GM18499 (cell line): ENCODE data around the gene SLC16A5.
"Not testable (repeated sequence)": the region's sequence is repeated elsewhere in the genome, so short reads cannot be mapped to it uniquely, and the experiment has no call there.

ENCODE experiments used
- ATAC-seq: cut with Tn5 transposase; IDR thresholded peaks from one replicate; pipeline ENCODE4 v1.9.1; 2021; ENCODE audit warnings: moderate number of reproducible peaks; ENCODE audit not compliant: insufficient read depth, unreplicated experiment

Gene SLC16A5

DNA sequence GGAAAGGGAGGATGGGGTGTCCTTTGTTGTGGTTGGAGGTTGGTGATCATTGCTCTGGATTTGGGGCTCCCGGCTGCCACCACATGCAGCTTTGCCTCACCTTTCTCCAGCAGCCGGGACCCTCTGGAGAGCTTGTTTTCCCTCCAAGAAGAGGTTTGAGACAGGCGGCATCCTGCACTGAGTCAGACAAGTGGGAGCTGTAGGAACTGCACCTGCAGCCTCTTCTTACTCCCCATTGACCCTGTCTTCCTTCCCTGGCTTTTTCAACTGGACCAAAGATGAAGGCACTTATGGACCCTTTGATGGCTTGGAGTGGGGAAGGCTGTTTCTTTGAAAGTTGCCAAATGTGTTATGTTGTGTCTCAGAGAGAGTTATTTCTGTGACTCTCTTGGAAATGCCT is 24.1 kb upstream of the SLC16A5 start:
- ATAC-seq = no peak

DNA sequence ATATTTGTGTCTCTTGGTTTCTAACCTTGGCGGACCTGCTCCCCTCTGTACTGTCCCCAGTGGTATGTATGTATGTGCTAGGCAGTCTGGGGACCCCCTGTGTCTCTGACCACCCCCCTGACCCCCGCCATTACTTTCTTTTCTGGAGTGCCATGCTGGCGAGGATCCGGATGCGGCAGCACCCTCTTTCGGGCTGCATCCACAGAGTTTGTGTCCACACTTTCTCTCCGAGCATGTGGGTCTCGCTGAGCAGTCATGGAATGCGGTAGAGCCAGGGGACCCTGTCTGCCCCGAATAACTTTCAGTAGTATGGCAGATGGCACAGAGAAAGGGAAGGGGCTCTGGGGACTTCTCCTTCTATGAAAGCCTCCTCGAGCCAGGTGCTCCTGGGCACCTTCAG is 23.7 kb upstream of the SLC16A5 start:
- no peak for ATAC-seq

DNA sequence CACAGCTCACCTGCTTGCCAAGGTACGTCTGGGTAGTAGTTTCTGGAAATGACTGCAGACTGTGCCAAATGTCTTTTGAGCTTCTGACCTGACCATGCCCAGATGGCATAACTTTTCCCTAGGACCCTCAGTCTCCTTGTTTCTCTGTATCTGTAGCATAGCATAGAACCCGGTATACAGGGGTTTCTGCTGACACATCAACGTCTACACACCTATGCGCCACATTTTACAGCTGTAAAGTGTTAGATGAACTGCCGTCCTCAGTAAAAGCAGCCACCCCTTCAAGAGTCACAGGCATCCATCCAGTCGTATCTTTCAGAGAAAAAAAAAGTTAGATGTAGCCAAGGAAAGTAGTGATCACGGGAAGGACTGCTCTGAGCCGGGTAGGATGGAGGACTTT is 23.3 kb upstream of the SLC16A5 start:
- ATAC-seq = no peak

DNA sequence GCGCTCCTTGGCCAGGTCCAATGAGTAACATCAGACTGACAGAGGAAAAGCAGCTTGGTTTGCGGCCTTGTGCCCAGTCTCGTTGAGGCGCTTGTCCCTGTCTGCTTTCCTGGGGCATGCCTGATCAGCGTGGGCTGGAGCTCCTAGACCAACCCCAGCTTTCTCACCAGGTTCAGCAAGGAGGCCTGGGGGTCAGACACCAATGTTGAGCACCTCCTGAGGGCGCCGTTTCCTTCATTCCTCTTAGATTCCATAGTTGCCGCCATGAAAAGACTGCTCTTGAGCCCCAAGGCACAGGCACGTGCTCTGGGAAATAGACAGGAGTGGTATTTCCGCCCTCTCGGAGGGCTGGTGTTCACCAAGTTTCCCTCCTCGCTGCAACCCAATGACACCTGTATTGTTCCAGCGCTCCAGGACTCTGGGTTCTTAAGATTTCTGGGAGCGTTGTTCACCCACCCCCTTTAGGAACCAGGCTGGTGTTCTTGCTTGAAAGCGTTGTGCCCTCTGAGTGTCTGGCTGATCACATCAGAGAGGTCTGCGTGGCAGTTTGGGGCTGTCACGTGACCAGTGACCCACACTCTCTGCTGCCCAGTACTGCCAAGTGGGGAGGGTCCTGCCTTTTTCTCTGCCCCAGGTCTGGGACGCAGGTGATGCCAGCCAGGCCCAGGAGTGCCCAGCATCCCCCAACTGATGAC is 22.7 kb upstream of the SLC16A5 start:
- no peak for ATAC-seq

DNA sequence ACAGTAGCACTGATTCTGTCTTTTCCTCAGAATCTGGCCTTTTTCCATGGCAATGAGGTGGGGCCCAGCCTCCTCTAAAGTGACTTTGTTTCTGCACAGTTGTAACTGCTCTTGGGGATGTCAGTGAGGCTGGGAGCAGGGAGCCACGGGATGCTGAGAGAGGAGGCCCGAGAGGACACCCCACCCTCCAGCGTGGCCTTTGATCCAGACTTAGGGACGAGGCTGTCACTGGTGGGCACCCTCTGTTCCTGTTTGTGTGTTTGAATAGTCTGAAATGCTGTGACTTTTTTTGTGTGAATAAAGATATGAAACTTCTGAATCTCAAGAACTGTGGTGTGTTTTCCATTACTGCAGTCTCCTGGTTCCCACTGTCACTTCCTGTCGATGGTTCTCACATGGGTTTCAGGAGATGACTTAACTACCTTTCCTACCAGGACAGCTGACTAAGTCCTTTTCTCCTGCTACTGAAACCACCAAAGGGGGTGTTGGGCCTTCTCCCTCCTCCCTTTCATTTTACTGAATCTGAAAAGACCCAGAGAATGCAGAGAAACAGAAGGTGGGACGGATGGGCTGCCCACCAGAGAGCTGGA is 22.1 kb upstream of the SLC16A5 start:
- no peak for ATAC-seq

DNA sequence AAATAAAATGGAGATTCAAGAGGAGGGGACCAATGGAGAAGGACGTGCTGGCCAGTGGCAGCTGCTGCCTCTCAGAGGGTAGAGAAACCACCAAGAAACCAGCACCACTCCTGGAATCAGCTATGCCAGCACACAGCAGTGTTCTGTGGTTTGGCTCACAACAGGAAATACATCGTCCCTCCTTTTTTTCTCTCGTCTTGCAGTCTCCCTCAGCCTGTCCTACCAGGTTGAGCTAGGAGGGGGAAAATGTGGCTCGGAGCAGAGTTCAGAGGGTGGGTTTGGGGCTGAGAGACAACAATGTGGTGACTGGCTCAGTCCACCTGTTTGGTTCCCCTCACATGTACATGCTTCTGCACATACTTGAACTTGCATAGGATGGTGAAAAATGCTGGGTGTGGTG is 19.9 kb upstream of the SLC16A5 start:
- no peak for ATAC-seq

DNA sequence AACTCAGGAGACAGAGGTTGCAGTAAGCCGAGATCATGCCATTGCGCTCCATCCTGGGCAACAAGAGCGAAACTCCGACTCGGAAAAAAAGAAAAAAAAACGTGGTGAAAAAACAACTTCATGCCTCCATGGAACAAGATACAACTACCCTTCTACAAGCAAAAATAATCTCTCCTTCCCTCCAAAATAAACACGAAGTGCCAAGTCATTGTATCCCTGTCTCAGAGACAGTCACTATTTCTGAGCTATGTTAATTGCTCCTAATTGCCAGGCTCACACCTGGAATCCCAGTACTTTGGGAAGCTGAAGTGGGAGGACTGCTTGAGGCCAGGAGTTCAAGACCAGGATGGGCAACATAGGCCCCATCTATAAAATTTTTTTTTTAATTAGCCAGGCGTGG is 19.0 kb upstream of the SLC16A5 start:
- ATAC-seq = no peak

DNA sequence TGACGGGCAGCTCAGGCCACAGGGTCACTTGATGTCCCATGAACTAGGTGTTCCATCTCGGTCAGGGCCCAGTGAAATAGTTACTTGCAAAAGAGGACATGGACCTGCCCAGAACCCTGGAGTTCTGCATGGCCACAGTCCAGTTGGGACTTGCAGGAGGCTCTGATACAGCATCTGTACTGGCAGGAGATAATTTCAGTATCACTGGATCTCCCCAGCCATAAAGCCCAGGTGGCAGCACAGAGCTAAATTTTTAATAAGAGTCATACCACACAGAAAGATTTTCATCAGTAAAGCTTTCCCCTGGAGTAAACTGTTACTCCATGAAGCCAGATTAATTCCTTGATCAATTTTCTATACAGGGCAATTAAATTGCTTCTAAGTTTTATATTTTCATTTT is 18.0 kb upstream of the SLC16A5 start:
- no peak for ATAC-seq

DNA sequence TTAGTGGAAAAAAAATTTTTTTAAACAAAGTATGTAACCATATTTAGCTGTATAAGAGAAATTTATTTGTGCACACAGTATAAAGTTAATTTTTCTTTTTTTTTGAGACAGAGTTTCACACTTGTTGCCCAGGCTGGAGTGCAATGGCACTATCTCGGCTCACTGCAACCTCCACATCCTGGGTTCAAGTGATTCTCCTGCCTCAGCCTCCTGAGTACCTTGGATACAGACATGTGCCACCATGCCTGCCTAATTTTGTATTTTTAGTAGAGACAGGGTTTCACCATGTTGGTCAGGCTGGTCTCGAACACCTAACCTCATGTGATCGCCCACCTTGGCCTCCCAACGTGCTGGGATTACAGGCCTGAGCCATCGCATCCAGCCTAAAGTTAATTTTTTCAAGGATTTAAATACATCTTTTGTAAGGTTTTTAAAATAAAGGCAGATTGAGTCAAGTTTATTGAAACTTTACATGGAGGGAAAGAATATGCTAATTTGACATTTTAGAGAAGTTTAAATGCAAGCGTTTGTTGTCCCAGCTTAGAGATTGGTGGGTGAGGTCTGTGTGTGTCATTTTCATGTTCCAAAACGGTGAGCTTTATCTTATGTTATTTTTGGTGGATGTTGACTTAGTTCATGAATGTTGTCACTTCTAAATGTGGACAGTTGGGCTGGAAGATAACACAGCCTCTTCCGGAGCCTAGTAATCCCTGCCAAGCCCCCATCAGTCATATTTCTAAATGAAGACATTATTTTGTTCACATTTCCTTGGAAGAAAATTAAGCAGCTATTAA is 16.1 kb upstream of the SLC16A5 start:
- ATAC-seq = not testable (repeated sequence)

DNA sequence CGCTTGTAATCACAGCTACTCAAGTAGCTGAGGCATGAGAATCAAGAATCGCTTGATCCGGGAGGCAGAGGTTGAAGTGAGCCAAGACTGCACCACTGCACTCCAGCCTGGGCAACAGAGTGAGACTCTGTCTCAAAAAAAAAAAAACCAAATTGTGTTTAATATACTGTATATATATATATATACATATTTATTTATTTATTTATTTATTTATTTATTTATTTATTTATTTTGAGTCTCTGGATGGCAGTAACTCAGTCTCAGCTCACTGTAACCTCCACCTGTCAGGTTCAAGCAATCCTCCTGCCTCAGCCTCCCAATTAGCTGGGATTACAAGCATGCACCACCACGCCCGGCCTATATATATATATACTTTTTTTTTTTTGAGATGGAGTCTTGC is 14.8 kb upstream of the SLC16A5 start:
- not testable (repeated sequence) for ATAC-seq

DNA sequence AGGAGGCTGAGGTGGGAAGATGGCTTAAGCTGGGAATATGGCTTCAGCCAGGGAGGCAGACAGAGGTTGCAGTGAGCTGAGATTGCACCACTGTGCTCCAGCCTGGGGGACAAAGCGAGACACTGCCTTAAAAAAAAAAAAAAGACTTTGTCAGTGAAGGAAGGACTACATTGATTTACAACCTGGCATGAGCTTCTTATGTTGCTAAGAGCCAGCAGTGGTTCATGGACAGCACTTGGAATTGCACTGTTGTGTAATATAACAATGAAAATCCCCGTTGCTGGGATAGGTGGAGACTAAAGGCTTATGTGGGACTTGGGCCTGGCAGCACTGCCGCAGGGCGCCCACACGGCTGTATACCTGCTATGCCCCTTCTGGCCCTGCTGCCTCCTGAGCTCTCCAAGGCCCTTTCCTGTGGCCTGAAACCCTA is 14.1 kb upstream of the SLC16A5 start:
- no peak for ATAC-seq

DNA sequence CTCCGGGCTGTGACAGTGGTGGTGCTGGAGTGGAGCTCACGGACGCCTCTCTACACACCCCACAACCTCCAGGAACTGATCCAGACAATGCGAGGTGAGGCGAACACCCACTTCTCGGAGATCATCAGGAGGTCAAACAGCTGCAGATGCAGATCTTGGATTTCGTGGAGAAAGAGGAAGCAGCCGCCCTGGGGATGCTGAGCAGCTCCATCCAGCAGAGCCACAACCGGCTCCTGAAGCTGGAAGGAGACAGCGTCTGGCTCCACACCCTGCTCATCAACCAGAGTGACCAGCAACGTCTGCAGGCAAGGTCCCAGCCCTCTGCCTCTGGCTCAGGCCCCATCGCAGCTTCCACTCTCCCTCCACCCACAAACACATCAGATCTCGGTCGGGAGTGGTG is 13.2 kb upstream of the SLC16A5 start:
- no peak for ATAC-seq

DNA sequence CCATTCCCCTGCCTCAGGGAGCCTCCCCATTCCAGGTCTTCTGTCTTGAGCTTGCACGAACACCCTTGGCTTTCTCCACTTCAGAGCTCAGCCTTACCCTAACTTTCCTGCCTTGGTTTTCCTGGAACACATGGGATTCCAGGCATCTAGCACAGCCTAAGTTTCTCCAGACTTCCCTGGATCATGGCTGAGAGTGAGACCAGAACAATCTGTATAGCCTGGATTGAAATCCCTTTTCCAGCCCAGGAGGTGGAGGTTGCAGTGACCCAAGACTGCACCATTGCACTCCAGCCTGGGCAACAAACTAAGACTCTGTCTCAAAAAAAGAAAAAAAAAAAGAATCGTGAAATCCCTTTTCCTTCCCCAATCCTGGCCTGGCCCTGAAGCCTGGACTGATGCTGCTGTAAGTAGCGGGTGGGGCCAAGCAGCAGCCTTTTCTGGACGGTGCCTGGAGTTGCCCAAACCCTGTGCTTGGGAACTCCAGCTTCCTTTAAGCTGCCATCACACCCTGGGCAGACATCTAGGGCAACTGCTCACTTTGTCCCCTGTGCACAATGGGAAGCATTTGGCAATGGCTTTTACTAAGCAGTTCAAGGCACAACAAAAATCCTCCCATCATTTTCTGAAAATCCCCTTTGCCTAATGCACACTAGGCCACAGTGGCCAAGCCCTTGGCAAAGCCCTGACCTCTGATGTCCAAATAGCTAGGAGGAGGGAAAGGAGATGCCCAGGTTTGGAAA is 12.0 kb upstream of the SLC16A5 start:
- no peak for ATAC-seq

DNA sequence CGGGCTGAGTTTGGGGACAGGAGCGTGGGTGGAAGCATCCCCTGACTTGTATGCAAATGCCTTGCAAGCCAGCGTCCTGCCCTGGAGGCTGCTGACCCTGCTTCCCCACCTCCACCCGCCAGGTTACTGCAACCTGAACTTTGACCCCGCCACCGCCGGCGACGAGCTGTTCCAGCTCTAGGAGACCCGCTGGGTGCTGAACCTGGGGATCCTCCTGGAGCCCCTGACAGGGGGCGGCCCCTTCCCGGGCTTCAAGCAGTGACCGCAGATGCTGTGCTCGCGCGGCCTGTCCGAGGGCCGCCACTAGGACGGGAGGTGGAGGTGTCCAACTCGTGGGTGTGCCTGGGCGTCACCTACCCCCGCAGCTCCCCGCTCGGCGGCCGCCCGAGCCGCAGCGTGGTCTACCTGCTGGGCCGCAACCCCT is 10.7 kb upstream of the SLC16A5 start:
- no peak for ATAC-seq

DNA sequence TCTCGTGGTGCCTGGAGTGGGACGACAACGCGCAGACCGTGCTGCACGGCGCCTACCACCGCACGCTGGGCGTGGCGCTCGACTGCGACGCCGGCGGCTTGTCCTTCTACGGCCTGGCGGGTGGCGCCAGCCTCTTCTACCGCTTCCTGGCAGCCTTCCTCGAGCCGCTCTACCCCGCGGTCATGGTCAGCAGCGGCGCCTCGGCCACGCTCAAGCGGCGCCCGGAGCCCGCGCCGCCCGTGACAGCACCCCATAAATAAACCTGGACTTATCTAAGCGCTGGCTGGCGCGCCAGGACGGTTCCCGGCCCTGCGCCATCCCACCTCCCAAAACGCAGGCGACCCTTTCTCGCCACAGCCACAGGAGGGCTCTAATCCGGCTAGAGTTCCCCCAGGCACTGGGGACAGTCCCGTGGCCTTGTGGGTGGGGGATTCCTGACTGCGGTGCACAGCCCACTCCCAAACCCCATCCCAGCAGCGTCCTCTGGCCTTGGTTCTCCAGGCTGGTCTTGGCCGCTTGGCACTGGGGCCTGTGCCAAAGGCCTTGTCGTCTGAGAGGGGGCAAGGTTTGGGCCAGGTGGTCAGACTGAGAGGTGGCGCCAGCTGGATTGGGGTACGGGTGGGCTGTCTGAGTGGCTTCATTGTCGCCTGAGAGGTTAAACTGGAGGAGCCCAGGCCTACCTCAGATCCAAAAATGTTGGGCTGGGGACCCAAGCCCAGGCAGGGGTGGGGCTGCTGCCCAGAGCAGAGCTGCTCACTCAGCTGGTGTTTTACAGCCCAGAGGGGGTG is 10.1 kb upstream of the SLC16A5 start:
- no peak for ATAC-seq

DNA sequence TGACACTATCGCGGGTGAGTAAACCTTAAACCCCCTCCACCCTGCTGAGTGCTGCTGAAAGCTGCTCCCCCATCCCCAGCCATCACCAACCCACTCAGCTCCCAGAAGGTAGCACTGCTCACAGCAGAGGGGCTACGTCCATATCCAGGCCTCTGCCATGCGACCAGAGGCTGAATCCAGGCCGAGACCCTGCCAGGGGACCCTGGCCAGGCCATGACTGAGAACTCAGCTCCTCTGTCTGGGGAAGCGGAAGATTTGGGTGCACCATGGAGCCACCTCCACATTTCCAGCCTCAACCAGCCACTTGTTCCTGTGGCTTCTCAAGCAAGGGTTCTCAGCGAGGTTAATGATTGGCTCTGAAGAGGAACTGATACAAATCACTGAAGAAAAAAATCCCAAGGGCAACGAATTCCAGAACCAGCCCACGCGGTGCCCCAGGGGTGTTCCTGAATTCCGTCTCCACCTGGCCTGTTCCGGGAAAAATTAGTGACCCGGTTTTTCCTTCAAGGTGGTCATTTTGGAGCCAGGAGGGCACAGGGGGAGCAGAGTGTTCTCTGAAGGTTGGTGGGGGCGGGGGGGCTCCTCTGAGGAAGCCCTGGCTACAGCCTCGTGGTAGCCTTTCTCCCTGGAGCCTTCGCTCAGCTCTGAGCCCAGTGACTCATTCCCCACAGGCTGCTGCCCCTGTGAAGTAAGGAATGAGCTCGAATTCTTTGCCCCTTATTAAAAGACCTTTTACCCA is 9.3 kb upstream of the SLC16A5 start:
- ATAC-seq = no peak

DNA sequence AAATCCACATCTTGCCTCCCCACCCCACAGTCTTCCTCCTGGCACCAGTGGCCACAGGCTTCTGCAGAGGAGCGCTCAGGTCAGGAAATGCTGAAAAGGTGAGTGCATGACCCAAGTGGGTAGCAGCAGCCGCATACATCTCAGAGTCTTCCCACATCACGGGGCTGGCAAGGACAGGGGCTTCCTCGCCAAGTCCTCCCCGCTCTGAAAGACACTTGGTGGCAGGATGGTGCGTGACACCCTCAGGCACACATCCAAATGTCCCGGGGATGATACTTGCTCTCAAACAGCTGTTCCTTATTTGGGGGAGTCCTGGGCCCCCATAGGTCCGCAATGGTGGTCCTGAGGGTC is 8.8 kb upstream of the SLC16A5 start:
- ATAC-seq = no peak

DNA sequence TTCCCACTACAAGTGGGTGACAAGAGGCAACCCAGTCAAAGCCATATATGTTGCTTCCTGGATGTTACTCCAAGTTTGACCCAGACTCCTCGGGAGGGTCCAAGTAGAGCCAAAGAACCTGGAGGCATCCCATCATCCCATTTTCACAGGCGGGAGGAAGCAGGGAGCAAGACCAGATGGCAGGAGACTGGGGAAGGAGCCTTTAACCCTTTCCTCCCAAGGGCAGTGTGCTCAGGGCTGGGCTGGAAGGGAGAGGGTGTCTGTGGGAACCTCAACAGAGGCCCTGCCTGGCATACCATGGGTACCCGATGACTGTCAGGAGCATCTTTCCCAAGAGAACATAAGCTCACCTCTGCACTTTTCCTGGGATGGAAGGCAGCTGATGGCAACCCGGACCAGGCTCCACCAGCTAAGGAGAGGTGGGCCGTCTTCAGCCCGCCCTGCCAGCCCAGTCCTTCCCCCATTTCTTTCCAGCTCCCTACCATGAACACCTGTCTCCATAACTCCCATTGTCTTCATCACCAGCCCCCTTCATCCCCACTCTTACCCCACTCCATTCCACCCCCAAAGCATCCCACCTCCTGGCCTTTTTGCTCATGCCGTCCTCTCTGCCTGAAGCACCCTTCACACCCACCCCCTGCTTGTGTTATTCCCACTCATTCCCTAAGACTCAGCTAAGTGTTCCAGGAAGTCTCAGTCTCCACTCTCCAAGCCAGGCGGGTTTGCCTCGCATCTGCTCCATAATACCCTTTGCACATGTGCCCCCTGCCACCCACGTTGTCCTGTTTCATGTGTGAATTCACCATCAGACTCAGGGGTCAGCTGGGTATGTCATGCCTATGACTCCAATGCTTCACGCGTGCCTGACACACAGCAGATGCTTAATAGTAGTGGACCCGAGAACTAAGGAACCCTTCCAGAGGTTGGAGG is 5.9 kb upstream of the SLC16A5 start:
- no peak for ATAC-seq
